K562 (cell line): ENCODE results near the gene MAZ. TPM values are rescaled to one million over a fixed set of nuclear protein-coding genes. Genes with fewer than 3 reads are reported as not detected.

Experiments used
- ATF1 ChIP-seq, 2 experiments: fragments of 450-650 bp in 1 of 2; IDR thresholded peaks; 2 replicates each; pipeline ENCODE4 v1.6.1; 2016; ENCODE audit warnings: missing compliant biosample characterization in 1 of 2, missing genetic modification characterization in 1 of 2
- CTCF ChIP-seq, 3 experiments: IDR thresholded peaks in 2 of 3; conservative IDR thresholded peaks in 1 of 3; 2 replicates each; pipeline ENCODE4 v1.5.1; 2011 to 2012; ENCODE audit warnings: low read length in 3 of 3, mild to moderate bottlenecking in 3 of 3, control low read depth in 2 of 3, improper control_type of control experiment in 1 of 3, inconsistent platforms in 1 of 3, low read depth in 1 of 3, mixed read lengths in 1 of 3, moderate library complexity in 1 of 3; ENCODE audit not compliant: insufficient read depth in 2 of 3
- CXXC5 ChIP-seq: fragments of 250-450 bp; sonication (Bioruptor Pico); IDR thresholded peaks from 2 replicates; pipeline ENCODE4 v1.8.0; 2022; ENCODE audit warnings: inconsistent platforms, mild to moderate bottlenecking, moderate library complexity
- FOXA3 ChIP-seq, 2 experiments: fragments of 450-650 bp in 1 of 2; sonication (generic) in 1 of 2; formaldehyde crosslinking; IDR thresholded peaks in 1 of 2; conservative IDR thresholded peaks in 1 of 2; 2 replicates each; pipeline versions ENCODE4 v1.4.0 to v1.8.0; 2020 to 2022; ENCODE audit warnings: mild to moderate bottlenecking in 2 of 2, missing genetic modification reagents in 1 of 2
- FOXP4 ChIP-seq: sonication (generic); formaldehyde crosslinking; IDR thresholded peaks from 2 replicates; pipeline ENCODE4 v1.8.0; 2022; ENCODE audit warnings: mild to moderate bottlenecking, missing genetic modification reagents, borderline replicate concordance
- GABPB2 ChIP-seq: fragments of 250-450 bp; sonication (Bioruptor Pico); conservative IDR thresholded peaks from 2 replicates; pipeline ENCODE4 v1.5.1; 2021; ENCODE audit warnings: mild to moderate bottlenecking
- KDM4B ChIP-seq, 2 experiments: fragments of 450-650 bp in 1 of 2; sonication (generic) in 1 of 2; IDR thresholded peaks; 2 replicates each; pipeline ENCODE4 v1.6.1; 2016 to 2017; ENCODE audit warnings: borderline replicate concordance in 2 of 2, antibody characterized with exemption in 1 of 2, low read depth in 1 of 2, mild to moderate bottlenecking in 1 of 2
- KLF1 ChIP-seq: fragments of 450-650 bp; IDR thresholded peaks from 2 replicates; pipeline ENCODE4 v1.6.1; 2016; ENCODE audit warnings: missing genetic modification characterization, missing compliant biosample characterization
- KLF16 ChIP-seq: IDR thresholded peaks from 2 replicates; pipeline ENCODE4 v1.6.1; 2016; ENCODE audit warnings: antibody characterized with exemption
- MXD1 ChIP-seq: fragments of 250-450 bp; sonication (Bioruptor Pico); IDR thresholded peaks from 2 replicates; pipeline ENCODE4 v1.8.0; 2021; ENCODE audit warnings: borderline replicate concordance, mild to moderate bottlenecking, moderate library complexity; ENCODE audit not compliant: poor library complexity, severe bottlenecking
- PHF8 ChIP-seq: fragments of 200-600 bp; sonication (generic); IDR thresholded peaks from 2 replicates; pipeline ENCODE4 v1.6.1; 2012; ENCODE audit warnings: mixed run types, mild to moderate bottlenecking, inconsistent platforms, low read length, moderate library complexity, borderline replicate concordance
- POLR2G ChIP-seq: fragments of 200-400 bp; formaldehyde crosslinking; IDR thresholded peaks from 2 replicates; pipeline ENCODE4 v1.6.1; 2017; ENCODE audit warnings: low read depth, mild to moderate bottlenecking, antibody characterized with exemption, low read length, moderate library complexity
- TAF9B ChIP-seq: fragments of 450-650 bp; IDR thresholded peaks from 2 replicates; pipeline ENCODE4 v1.6.1; 2018; ENCODE audit warnings: mild to moderate bottlenecking; ENCODE audit not compliant: partially characterized antibody
- TARDBP ChIP-seq: fragments of 450-650 bp; IDR thresholded peaks from 2 replicates; pipeline ENCODE4 v1.6.1; 2016
- USF2 ChIP-seq: sonication (generic); formaldehyde crosslinking; IDR thresholded peaks from 2 replicates; pipeline ENCODE4 v1.5.0; 2020; ENCODE audit warnings: missing genetic modification reagents
- ZBTB7A ChIP-seq: IDR thresholded peaks from 2 replicates; pipeline ENCODE4 v1.6.1; 2011; ENCODE audit warnings: low read depth, mild to moderate bottlenecking, low read length, moderate library complexity, borderline replicate concordance; ENCODE audit not compliant: control insufficient read depth
- ZBTB8A ChIP-seq: fragments of 450-650 bp; IDR thresholded peaks from 2 replicates; pipeline ENCODE4 v1.6.1; 2018; ENCODE audit warnings: mild to moderate bottlenecking, moderate library complexity; ENCODE audit not compliant: partially characterized antibody
- ZNF449 ChIP-seq: fragments of 250-450 bp; sonication (Bioruptor Pico); IDR thresholded peaks from 2 replicates; pipeline ENCODE4 v1.8.0; 2022; ENCODE audit warnings: moderate library complexity, mild to moderate bottlenecking, inconsistent platforms
- polyA plus RNA-seq, 8 experiments: library from polyadenylated mRNA; depleted of rRNA in 4 of 8; stranded (reverse) in 5 of 8; unstranded in 3 of 8; fragments of >200 nt; fragmentation: Nextera tagmentation in 2 of 8; fragmentation: Illumina TruSeq in 1 of 8; extraction: Ambion mirVana in 2 of 8; extraction: Trizol in 1 of 8; gene quantifications; 2 replicates each; pipeline versions ENCODE4 v1.2.1 to v1.2.3, GENCODE V29; 2011 to 2014; ENCODE audit warnings: inconsistent platforms in 1 of 8, missing spikeins in 1 of 8
- total RNA-seq, 7 experiments: library from RNA; depleted of rRNA in 6 of 7; stranded (reverse); fragments of >200 nt in 6 of 7; fragmentation: Illumina TruSeq in 2 of 7; extraction: Trizol in 2 of 7; gene quantifications; 2 replicates each; pipeline versions ENCODE4 v1.2.1 to v1.2.3, GENCODE V29; 2011 to 2021; ENCODE audit warnings: low replicate concordance in 1 of 7

The MAZ gene
- total and polyA plus RNA-seq, 9 of the 15 experiments (the other 6 are each of a cell fraction or from before 2014, with no cell fraction given), result 45.4 to 532 (median 250) TPM

GRCh38 chr16:29815793-29816693 is 9.7 kb downstream of the MAZ start, which contains the start of gene PAGR1 (continued):
- TF ChIP-seq KLF16 (peak; percentile 16; the same call in 1 of the 2 replicates), FOXA3 (CRISPR knock-in tag; conservative IDR thresholded peaks at IDR 0.05 in 1 of 2, IDR thresholded peaks at IDR 0.05 in 1 of 2) (no peak; a peak in 1 of 4 replicates), POLR2G (peak; percentile 90), FOXP4 (CRISPR knock-in tag) (no peak), MXD1 (CRISPR knock-in tag) (no peak), KDM4B (IDR thresholded peaks at IDR 0.05; ENCODE audit: borderline replicate concordance in 2 of 2, low read depth in 1 of 2) (no peak), TAF9B (peak; percentile 64), CTCF (IDR thresholded peaks at IDR 0.05 in 2 of 3, conservative IDR thresholded peaks at IDR 0.05 in 1 of 3; ENCODE audit: insufficient read depth in 2 of 3, low read depth in 1 of 3, low read length in 3 of 3) (peak; percentile 87 to 93 (median 90)), KLF1 (tag) (peak; percentile 42; the same call in 1 of the 2 replicates), ZNF449 (CRISPR knock-in tag) (no peak), ZBTB8A (no peak), CXXC5 (peak; percentile 91), USF2 (no peak), ZBTB7A (peak; percentile 73; the same call in 1 of the 2 replicates), GABPB2 (no peak), ATF1 (CRISPR knock-in tag; IDR thresholded peaks at IDR 0.05) (peak; percentile 61), ATF1 (tag; IDR thresholded peaks at IDR 0.05) (peak; percentile 95), TARDBP (0 out of 2 replicates have a peak, but pooled peaks have one; percentile 74), PHF8 (peak; percentile 77; the same call in 1 of the 2 replicates)
